ENCODE results near the gene ST6GALNAC6. TPM values are rescaled to one million over a fixed set of nuclear protein-coding genes. Genes with fewer than 3 reads are reported as not detected.

ST6GALNAC6 gene
- polyA plus RNA-seq, 2 of the 4 experiments (the other 2 are of a cell fraction), result 8.2 to 25.2 TPM

DNA sequence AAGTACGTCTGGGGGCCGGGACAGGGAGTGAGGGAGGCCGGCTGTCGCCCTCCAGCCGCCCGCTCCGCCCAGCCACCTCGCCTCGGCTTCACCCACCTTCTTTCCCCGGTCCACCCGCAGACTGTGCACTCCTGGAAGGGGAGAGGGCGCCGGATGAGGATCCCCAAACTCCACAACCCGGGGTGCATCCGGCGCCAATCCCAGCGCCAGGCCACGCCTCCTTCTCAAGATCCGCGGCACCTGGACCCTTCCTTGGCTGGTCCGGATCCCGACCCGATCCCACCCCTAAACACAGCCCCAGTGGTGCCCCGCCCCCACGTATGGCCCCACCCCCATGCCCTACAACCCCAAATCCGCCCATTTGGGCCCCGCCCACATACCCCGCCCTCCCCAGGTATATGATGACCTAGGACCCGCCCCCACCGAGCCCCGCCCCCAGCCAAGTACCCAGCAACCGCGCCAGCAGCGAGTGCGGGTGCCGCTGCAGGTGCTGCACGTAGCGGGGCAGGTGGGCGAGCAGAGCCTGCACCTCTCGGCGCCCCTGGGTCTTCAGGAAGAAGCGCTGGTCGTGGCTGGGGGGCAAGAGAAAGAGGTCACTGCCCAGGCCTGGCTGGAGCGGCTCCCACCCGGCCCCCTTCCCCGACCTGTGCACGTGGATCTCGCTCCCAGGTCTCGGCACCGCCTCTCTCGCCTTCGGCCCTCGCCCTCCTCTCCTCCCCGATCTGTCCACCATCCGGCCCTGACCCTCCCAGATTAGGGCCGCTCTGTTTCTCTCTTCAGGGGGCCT lies 28.0 kb upstream of the ST6GALNAC6 start:
- 0 out of 3 replicates have a peak overlapping the region, but pooled peaks have one; percentile 33 for H3K4me2 ChIP-seq

DNA sequence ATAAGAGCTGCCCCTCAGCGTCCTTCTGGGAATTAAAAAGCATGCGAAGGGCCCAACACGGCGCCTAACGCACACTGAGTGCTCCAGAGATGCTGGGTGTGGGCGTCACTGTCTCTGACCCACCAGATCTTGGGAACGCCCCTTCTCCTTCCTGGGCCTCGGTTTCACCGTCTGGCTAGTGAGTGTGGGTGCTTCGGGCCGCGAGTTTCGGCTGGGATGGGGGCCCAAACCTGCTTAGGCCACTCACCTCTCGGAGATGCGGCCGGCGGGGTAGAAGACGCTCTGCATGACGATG lies 27.4 kb upstream of the ST6GALNAC6 start:
- WGBS (ENCODE audit: missing lambda C conversion rate), result 94% methylated on average over 19 of the region's 19 CpGs
- FAIRE-seq, result no peak
- Histone ChIP-seq H3K4me3 (no peak overlapping the region), H3K4me1 (peaks cover 45% of the 10 kb centered on the region), H3K4me2 (no peak overlapping the region), H3K9me3 (no peaks in the 10 kb centered on the region), H3K27ac (no peak overlapping the region)
- ATAC-seq, result no peak
- ChIA-PET CTCF (interaction anchor here (1.1 to 1.5 kb wide), 2 partner anchors 17 to 192 kb away, joined by 4 read pairs; partner anchors contain the start of gene TOR2A), POLR2A (no interaction called here)
- DNase-seq (ENCODE audit: low read depth in 1 of 2, low spot score in 1 of 2), result no peak
- TF ChIP-seq RFX5 (IDR thresholded peaks at IDR 0.05), result no peak
- TF ChIP-seq FOSB (CRISPR knock-in tag; IDR thresholded peaks at IDR 0.05), result no peak
- TF ChIP-seq RARB (CRISPR knock-in tag; IDR thresholded peaks at IDR 0.05), result no peak
- TF ChIP-seq POLR2A (IDR thresholded peaks at IDR 0.05; ENCODE audit: low read length), result no peak
- no peak for TF ChIP-seq GATA3 (IDR thresholded peaks at IDR 0.05; ENCODE audit: borderline replicate concordance)
- TF ChIP-seq NFE2L2 (conservative IDR thresholded peaks at IDR 0.05; ENCODE audit: low read length), result no peak
- TF ChIP-seq, protein P1, sequence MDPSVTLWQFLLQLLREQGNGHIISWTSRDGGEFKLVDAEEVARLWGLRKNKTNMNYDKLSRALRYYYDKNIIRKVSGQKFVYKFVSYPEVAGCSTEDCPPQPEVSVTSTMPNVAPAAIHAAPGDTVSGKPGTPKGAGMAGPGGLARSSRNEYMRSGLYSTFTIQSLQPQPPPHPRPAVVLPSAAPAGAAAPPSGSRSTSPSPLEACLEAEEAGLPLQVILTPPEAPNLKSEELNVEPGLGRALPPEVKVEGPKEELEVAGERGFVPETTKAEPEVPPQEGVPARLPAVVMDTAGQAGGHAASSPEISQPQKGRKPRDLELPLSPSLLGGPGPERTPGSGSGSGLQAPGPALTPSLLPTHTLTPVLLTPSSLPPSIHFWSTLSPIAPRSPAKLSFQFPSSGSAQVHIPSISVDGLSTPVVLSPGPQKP (IDR thresholded peaks at IDR 0.05; ENCODE audit: low read depth, low read length), result no peak
- no peak for TF ChIP-seq POLR2AphosphoS2 (conservative IDR thresholded peaks at IDR 0.05; ENCODE audit: low read length)
- no peak for TF ChIP-seq PHF8 (IDR thresholded peaks at IDR 0.05; ENCODE audit: borderline replicate concordance, low read depth)
- TF ChIP-seq, protein P2, sequence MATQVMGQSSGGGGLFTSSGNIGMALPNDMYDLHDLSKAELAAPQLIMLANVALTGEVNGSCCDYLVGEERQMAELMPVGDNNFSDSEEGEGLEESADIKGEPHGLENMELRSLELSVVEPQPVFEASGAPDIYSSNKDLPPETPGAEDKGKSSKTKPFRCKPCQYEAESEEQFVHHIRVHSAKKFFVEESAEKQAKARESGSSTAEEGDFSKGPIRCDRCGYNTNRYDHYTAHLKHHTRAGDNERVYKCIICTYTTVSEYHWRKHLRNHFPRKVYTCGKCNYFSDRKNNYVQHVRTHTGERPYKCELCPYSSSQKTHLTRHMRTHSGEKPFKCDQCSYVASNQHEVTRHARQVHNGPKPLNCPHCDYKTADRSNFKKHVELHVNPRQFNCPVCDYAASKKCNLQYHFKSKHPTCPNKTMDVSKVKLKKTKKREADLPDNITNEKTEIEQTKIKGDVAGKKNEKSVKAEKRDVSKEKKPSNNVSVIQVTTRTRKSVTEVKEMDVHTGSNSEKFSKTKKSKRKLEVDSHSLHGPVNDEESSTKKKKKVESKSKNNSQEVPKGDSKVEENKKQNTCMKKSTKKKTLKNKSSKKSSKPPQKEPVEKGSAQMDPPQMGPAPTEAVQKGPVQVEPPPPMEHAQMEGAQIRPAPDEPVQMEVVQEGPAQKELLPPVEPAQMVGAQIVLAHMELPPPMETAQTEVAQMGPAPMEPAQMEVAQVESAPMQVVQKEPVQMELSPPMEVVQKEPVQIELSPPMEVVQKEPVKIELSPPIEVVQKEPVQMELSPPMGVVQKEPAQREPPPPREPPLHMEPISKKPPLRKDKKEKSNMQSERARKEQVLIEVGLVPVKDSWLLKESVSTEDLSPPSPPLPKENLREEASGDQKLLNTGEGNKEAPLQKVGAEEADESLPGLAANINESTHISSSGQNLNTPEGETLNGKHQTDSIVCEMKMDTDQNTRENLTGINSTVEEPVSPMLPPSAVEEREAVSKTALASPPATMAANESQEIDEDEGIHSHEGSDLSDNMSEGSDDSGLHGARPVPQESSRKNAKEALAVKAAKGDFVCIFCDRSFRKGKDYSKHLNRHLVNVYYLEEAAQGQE (IDR thresholded peaks at IDR 0.05), result no peak

More for the DNA sequence above, 28.0 kb upstream of the ST6GALNAC6 start:
- WGBS (ENCODE audit: missing lambda C conversion rate), result 89% methylated on average over 39 of the region's 56 CpGs
- Histone ChIP-seq H3K27ac (peak overlapping the region in 1 of 2 experiments; percentile 83; a peak in 4 of 6 replicates), H3K9me3 (no peaks in the 10 kb centered on the region), H3K4me3 (no peak overlapping the region), H3K4me1 (peaks cover 47% of the 10 kb centered on the region)
- TF ChIP-seq KDM5A (IDR thresholded peaks at IDR 0.05) (no peak), POLR2AphosphoS2 (conservative IDR thresholded peaks at IDR 0.05; ENCODE audit: low read length) (no peak), NPAS2 (CRISPR knock-in tag; IDR thresholded peaks at IDR 0.05; ENCODE audit: borderline replicate concordance) (no peak), CHD4 (IDR thresholded peaks at IDR 0.05; ENCODE audit: borderline replicate concordance) (no peak), PHF8 (IDR thresholded peaks at IDR 0.05; ENCODE audit: borderline replicate concordance, low read depth) (no peak), FOSB (CRISPR knock-in tag; IDR thresholded peaks at IDR 0.05) (no peak), RARB (CRISPR knock-in tag; IDR thresholded peaks at IDR 0.05) (no peak), SREBF2 (IDR thresholded peaks at IDR 0.05) (no peak), HOXB13 (CRISPR knock-in tag; IDR thresholded peaks at IDR 0.05; ENCODE audit: low read depth) (no peak), CBX8 (IDR thresholded peaks at IDR 0.05) (no peak), FOXS1 (CRISPR knock-in tag; IDR thresholded peaks at IDR 0.05) (no peak), ZSCAN20 (CRISPR knock-in tag; IDR thresholded peaks at IDR 0.05) (no peak)
- TF ChIP-seq, protein P1 (IDR thresholded peaks at IDR 0.05; ENCODE audit: low read depth, low read length), result no peak
- TF ChIP-seq, protein P3, sequence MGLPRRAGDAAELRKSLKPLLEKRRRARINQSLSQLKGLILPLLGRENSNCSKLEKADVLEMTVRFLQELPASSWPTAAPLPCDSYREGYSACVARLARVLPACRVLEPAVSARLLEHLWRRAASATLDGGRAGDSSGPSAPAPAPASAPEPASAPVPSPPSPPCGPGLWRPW (IDR thresholded peaks at IDR 0.05), result no peak
- TF ChIP-seq, protein P4, sequence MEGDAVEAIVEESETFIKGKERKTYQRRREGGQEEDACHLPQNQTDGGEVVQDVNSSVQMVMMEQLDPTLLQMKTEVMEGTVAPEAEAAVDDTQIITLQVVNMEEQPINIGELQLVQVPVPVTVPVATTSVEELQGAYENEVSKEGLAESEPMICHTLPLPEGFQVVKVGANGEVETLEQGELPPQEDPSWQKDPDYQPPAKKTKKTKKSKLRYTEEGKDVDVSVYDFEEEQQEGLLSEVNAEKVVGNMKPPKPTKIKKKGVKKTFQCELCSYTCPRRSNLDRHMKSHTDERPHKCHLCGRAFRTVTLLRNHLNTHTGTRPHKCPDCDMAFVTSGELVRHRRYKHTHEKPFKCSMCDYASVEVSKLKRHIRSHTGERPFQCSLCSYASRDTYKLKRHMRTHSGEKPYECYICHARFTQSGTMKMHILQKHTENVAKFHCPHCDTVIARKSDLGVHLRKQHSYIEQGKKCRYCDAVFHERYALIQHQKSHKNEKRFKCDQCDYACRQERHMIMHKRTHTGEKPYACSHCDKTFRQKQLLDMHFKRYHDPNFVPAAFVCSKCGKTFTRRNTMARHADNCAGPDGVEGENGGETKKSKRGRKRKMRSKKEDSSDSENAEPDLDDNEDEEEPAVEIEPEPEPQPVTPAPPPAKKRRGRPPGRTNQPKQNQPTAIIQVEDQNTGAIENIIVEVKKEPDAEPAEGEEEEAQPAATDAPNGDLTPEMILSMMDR (IDR thresholded peaks at IDR 0.05), result no peak
- TF ChIP-seq, protein P5, sequence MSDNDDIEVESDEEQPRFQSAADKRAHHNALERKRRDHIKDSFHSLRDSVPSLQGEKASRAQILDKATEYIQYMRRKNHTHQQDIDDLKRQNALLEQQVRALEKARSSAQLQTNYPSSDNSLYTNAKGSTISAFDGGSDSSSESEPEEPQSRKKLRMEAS (IDR thresholded peaks at IDR 0.05), result no peak
- ATAC-seq, result no peak
- no peak for FAIRE-seq
- ChIA-PET CTCF (interaction anchor here (1.2 to 3.4 kb wide), 3 partner anchors 16 to 193 kb away, joined by 4 to 26 read pairs (median 4); partner anchors contain the start of gene TOR2A), POLR2A (interaction anchor here (1.0 kb wide), 1 partner anchor 11 kb away, joined by 5 read pairs; the partner anchor contains the start of gene ST6GALNAC4)
- no peak for DNase-seq (ENCODE audit: low read depth in 1 of 2, low spot score in 1 of 2)
